ENCODE results near the gene PLCH1. TPM values are rescaled to one million over a fixed set of nuclear protein-coding genes. Genes with fewer than 3 reads are reported as not detected.

PLCH1 gene
- total and polyA plus RNA-seq, 9 of the 15 experiments (the other 6 are each of a cell fraction or from before 2014, with no cell fraction given): 0.17 to 0.62 (median 0.40) TPM

DNA sequence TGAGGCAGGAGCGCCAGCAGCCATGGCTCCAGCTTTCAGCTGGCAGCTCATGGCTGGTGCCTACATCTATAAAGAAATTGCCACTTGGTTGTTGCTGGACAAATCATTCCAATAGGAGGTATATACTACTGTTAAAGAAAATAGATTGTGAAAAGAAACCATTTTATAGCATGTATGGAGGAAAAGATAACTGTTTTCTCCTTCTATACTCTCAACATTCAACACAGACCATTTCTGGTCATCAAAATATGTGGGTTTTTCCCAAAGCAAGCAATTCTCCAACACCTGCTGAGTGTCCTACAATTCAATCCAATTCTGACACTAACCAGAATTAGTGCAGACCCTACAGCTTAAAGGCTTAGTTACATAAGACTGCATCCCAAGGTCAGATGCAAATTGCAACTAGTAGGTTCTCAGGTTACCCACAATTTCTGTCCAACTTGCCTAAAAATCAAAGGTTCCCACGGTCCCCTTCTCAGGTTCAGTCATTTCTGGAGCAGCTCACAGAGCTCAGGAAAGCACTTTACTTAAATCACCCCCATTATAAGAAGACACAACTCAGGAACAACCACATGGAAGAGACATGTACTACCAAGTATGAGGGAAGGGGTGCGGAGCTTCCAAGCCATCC is 409.0 kb downstream of the PLCH1 start (continued):
- no peak for TF ChIP-seq TAF1 (IDR thresholded peaks at IDR 0.05; ENCODE audit: control insufficient read depth, extremely low read depth, insufficient read depth, low read length, severe bottlenecking)
- no peak for TF ChIP-seq MYC (IDR thresholded peaks at IDR 0.05; ENCODE audit: low read depth, low read length)
- TF ChIP-seq MYC (CRISPR knock-in tag; IDR thresholded peaks at IDR 0.05; ENCODE audit: borderline replicate concordance, low read depth): 0 out of 2 replicates have a peak, but pooled peaks have one; percentile 34
- no peak for TF ChIP-seq U2AF1 (optimal IDR thresholded peaks at IDR 0.05; ENCODE audit: low read depth, low read length)
- no peak for TF ChIP-seq HNRNPH1 (optimal IDR thresholded peaks at IDR 0.05; ENCODE audit: low read depth, low read length)
- TF ChIP-seq, protein P1, sequence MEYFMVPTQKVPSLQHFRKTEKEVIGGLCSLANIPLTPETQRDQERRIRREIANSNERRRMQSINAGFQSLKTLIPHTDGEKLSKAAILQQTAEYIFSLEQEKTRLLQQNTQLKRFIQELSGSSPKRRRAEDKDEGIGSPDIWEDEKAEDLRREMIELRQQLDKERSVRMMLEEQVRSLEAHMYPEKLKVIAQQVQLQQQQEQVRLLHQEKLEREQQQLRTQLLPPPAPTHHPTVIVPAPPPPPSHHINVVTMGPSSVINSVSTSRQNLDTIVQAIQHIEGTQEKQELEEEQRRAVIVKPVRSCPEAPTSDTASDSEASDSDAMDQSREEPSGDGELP (CRISPR knock-in tag; IDR thresholded peaks at IDR 0.05; ENCODE audit: borderline replicate concordance): no peak
- TF ChIP-seq, protein P2, sequence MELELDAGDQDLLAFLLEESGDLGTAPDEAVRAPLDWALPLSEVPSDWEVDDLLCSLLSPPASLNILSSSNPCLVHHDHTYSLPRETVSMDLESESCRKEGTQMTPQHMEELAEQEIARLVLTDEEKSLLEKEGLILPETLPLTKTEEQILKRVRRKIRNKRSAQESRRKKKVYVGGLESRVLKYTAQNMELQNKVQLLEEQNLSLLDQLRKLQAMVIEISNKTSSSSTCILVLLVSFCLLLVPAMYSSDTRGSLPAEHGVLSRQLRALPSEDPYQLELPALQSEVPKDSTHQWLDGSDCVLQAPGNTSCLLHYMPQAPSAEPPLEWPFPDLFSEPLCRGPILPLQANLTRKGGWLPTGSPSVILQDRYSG (tag; conservative IDR thresholded peaks at IDR 0.05; ENCODE audit: low read depth): peak; percentile 63; the same call in 1 of the 2 replicates
- TF ChIP-seq HMG20B (CRISPR knock-in tag; IDR thresholded peaks at IDR 0.05): no peak
- TF ChIP-seq PCBP2 (IDR thresholded peaks at IDR 0.05; ENCODE audit: low read depth, low read length, poor library complexity, severe bottlenecking): no peak
- peak; percentile 4; the same call in 1 of the 2 replicates for TF ChIP-seq DMBX1 (CRISPR knock-in tag; IDR thresholded peaks at IDR 0.05; ENCODE audit: borderline replicate concordance)
- TF ChIP-seq SREBF1 (IDR thresholded peaks at IDR 0.05; ENCODE audit: borderline replicate concordance, low read depth, low read length): no peak
- TF ChIP-seq, protein P3, sequence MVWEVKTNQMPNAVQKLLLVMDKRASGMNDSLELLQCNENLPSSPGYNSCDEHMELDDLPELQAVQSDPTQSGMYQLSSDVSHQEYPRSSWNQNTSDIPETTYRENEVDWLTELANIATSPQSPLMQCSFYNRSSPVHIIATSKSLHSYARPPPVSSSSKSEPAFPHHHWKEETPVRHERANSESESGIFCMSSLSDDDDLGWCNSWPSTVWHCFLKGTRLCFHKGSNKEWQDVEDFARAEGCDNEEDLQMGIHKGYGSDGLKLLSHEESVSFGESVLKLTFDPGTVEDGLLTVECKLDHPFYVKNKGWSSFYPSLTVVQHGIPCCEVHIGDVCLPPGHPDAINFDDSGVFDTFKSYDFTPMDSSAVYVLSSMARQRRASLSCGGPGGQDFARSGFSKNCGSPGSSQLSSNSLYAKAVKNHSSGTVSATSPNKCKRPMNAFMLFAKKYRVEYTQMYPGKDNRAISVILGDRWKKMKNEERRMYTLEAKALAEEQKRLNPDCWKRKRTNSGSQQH (CRISPR knock-in tag; IDR thresholded peaks at IDR 0.05): no peak
- TF ChIP-seq, protein P4, sequence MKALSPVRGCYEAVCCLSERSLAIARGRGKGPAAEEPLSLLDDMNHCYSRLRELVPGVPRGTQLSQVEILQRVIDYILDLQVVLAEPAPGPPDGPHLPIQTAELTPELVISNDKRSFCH (CRISPR knock-in tag; IDR thresholded peaks at IDR 0.05): no peak
- TF ChIP-seq, protein P4 (tag; IDR thresholded peaks at IDR 0.05): peak; percentile 88
- TF ChIP-seq EP300 (IDR thresholded peaks at IDR 0.05; ENCODE audit: low read length): no peak
- TF ChIP-seq, protein P5, sequence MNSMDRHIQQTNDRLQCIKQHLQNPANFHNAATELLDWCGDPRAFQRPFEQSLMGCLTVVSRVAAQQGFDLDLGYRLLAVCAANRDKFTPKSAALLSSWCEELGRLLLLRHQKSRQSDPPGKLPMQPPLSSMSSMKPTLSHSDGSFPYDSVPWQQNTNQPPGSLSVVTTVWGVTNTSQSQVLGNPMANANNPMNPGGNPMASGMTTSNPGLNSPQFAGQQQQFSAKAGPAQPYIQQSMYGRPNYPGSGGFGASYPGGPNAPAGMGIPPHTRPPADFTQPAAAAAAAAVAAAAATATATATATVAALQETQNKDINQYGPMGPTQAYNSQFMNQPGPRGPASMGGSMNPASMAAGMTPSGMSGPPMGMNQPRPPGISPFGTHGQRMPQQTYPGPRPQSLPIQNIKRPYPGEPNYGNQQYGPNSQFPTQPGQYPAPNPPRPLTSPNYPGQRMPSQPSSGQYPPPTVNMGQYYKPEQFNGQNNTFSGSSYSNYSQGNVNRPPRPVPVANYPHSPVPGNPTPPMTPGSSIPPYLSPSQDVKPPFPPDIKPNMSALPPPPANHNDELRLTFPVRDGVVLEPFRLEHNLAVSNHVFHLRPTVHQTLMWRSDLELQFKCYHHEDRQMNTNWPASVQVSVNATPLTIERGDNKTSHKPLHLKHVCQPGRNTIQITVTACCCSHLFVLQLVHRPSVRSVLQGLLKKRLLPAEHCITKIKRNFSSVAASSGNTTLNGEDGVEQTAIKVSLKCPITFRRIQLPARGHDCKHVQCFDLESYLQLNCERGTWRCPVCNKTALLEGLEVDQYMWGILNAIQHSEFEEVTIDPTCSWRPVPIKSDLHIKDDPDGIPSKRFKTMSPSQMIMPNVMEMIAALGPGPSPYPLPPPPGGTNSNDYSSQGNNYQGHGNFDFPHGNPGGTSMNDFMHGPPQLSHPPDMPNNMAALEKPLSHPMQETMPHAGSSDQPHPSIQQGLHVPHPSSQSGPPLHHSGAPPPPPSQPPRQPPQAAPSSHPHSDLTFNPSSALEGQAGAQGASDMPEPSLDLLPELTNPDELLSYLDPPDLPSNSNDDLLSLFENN (IDR thresholded peaks at IDR 0.05; ENCODE audit: low read depth in 2 of 2, low read length in 2 of 2): no peak
- no peak for TF ChIP-seq CBX8 (IDR thresholded peaks at IDR 0.05; ENCODE audit: borderline replicate concordance, extremely low read depth, low read depth, low read length, poor library complexity, severe bottlenecking)
- no peak for TF ChIP-seq BRD9 (IDR thresholded peaks at IDR 0.05; ENCODE audit: low read depth, partially characterized antibody)
- no peak for TF ChIP-seq POLR2B (IDR thresholded peaks at IDR 0.05; ENCODE audit: low read depth, partially characterized antibody)

All from K562 (cell line).